Right lobe of liver (tissue), 6 donors: ENCODE results near the gene SPTB. TPM values are rescaled to one million over a fixed set of nuclear protein-coding genes. Genes with fewer than 3 reads are reported as not detected.

Experiments
- ATAC-seq, 4 donors: fragments of 200-7000 bp; cut with Tn5 transposase; one replicate each; pipeline ENCODE4 v1.9.1; 2020; ENCODE audit warnings: mild to moderate bottlenecking in 4 of 4, moderate library complexity in 4 of 4
- DNase-seq, 3 donors: peaks; one replicate each; pipeline ENCODE4 v3.0.0-alpha.2; 2020
- H3K27ac ChIP-seq, 3 donors: fragments of 200-600 bp; one replicate each; pipeline ENCODE4 v1.8.0; 2022
- H3K27me3 ChIP-seq, 2 donors: fragments of 200-600 bp; one replicate each; pipeline ENCODE4 v1.8.0; 2022
- H3K36me3 ChIP-seq, 4 donors: fragments of 200-600 bp; sonication (generic) in 1 of 4; one replicate each; pipeline versions ENCODE4 v1.5.1 to v1.8.0; 2017 to 2022; ENCODE audit warnings: control low read depth in 1 of 4
- H3K4me1 ChIP-seq, 4 donors: fragments of 200-600 bp; sonication (generic) in 1 of 4; one replicate each; pipeline versions ENCODE4 v1.5.1 to v1.8.0; 2017 to 2022; ENCODE audit warnings: control low read depth in 1 of 4
- H3K4me3 ChIP-seq, 3 donors: fragments of 200-600 bp; one replicate each; pipeline ENCODE4 v1.8.0; 2022
- H3K9me3 ChIP-seq, 4 donors: fragments of 200-600 bp; sonication (generic) in 1 of 4; one replicate each; pipeline versions ENCODE4 v1.5.1 to v1.8.0; 2017 to 2022; ENCODE audit warnings: control low read depth in 1 of 4
- CTCF ChIP-seq, 4 donors: fragments of 200-600 bp in 3 of 4; fragments of 450-650 bp in 1 of 4; IDR thresholded peaks; one replicate each; pipeline versions ENCODE4 v1.5.1 to v1.8.0; 2016 to 2022; ENCODE audit warnings: antibody characterized with exemption in 4 of 4, mild to moderate bottlenecking in 2 of 4
- POLR2A ChIP-seq: fragments of 450-650 bp; IDR thresholded peaks from one replicate; pipeline ENCODE4 v1.6.1; 2017; ENCODE audit warnings: antibody characterized with exemption, mild to moderate bottlenecking
- WGBS: methylation state at CpG from one replicate; pipeline ENCODE4 v1.1.6; 2018; ENCODE audit warnings: low coverage, low lambda C conversion rate; ENCODE audit not compliant: insufficient coverage; ENCODE audit errors: missing lambda C conversion rate; 5-methylcytosine and 5-hydroxymethylcytosine counted together
- intact Hi-C, 2 donors: fragments of 100-400 bp; cut with DNase I; formaldehyde crosslinking; loops; one replicate each; pipeline versions ENCODE4 v1.11.2 to v1.14.1; 2022
- total RNA-seq, 6 experiments: library from RNA; depleted of rRNA in 2 of 6; stranded (reverse); fragments of >200 nt in 2 of 6; fragmentation: NEBNext Ultra II Directional in 3 of 6; extraction: Animal tissue kit (Norgen Biotek cat#: 25700) in 3 of 6; gene quantifications; one replicate each; pipeline versions ENCODE4 v1.1.0 to v1.2.4, GENCODE V29; 2016 to 2023
- donor health status: DM: no; HTN: yes; CAD: no.
- donor health status: DM: no; HTN: no; CAD: no.
- donor health status: DM: no; HTN: no; CAD: no.
- donor health status: DM: no; HTN: yes; CAD: no.
- donor health status: DM: no; HTN: yes; CAD: no.

Gene SPTB
- total RNA-seq, 6 experiments from 2014 or later: 0.12 to 2.4 (median 0.72) TPM

DNA sequence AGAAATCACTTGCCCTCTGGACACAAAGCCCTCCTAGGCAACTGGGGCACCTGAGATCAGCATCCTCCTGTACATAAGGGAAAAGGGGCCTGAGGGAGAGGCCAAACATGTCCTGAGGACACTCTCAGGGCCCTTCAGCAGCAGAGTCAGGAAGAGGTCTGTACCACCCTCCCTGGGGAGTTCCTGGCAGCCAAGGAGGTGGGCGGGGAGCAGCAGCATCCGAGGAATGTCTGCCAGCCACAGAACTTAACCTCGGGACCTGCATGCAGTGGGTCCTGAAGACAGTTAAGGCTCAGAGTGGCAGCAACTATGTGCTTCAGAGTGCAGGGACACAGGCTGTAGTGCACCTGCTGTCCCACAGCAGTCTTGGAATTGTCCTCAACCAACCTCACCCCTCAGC is 62.1 kb downstream of the SPTB start:
- Histone ChIP-seq H3K4me1 (no peaks in the 10 kb centered on the region), H3K36me3 (no peaks in the 10 kb centered on the region), H3K27ac (no peak overlapping the region), H3K27me3 (no peaks in the 10 kb centered on the region), H3K4me3 (no peak overlapping the region), H3K9me3 (no peaks in the 10 kb centered on the region)
- 40% methylated on average over 1 of the region's 3 CpGs for WGBS
- TF ChIP-seq CTCF (IDR thresholded peaks at IDR 0.05): no peak
- no peak for TF ChIP-seq POLR2A
- DNase-seq (no peak), ATAC-seq (no peak)
- intact Hi-C loops: no loop called here

GRCh38 chr14:64816221-64816783 is 63.4 kb downstream of the SPTB start:
- no peak for TF ChIP-seq POLR2A
- TF ChIP-seq CTCF (IDR thresholded peaks at IDR 0.05): no peak
- Histone ChIP-seq H3K27me3 (no peaks in the 10 kb centered on the region), H3K27ac (no peak overlapping the region), H3K36me3 (no peaks in the 10 kb centered on the region), H3K4me1 (peaks cover 0 to 10% (median 4%) of the 10 kb centered on the region in 4 donors), H3K4me3 (no peak overlapping the region), H3K9me3 (no peaks in the 10 kb centered on the region)
- ATAC-seq (no peak), DNase-seq (no peak)
- intact Hi-C loops: no loop called here
- WGBS: 79% methylated on average over 6 of the region's 6 CpGs

DNA sequence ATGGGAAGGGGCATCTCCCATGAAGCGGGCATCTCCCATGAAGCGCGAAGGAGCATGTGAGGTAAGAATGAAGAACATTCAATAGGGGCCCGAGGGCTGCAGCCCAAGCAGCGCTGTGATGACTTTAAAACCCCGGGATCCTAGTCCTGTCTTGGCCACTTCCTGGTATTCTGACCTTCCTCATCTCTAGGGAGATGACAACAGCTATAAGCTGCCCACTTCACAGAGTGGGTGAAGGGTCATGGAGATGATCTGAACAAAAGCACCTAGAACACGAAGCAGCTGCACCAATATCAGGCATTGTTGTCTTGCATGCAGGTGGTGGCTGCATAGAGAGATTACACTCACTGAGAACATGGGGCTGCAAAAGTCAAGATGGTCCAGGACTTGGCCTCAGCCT is 64.5 kb downstream of the SPTB start:
- intact Hi-C loops: no loop called here
- ATAC-seq: no peak
- H3K27me3 ChIP-seq: no peaks in the 10 kb centered on the region
- no peak overlapping the region for H3K27ac ChIP-seq
- TF ChIP-seq CTCF (IDR thresholded peaks at IDR 0.05) (no peak), POLR2A (no peak)
- H3K9me3 ChIP-seq: no peaks in the 10 kb centered on the region
- 87% methylated on average over 4 of the region's 7 CpGs for WGBS
- peaks cover 0 to 10% (median 4%) of the 10 kb centered on the region in 4 donors for H3K4me1 ChIP-seq
- no peak for DNase-seq
- H3K36me3 ChIP-seq: no peaks in the 10 kb centered on the region
- H3K4me3 ChIP-seq: no peak overlapping the region

DNA sequence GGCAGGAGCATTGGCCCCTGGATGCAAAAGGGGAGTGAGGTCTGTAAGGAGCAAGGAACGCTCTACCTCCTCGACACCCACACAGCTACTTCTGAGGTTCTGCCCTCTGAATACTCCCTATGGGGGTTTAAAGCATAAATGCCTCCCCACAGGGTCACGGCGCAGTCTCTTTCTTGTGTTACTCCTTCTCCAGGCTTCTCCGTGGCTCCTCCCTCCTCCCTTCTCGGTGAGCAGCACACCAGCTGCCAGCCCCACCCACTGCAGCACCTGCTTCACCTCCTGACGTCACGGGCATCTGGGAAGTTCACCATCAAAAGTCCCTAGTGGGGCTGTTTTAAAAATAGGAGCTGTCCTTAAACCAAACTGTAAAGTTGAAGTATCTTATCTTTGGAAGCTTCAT is 67.3 kb downstream of the SPTB start:
- ATAC-seq (peak in 3 of 4 donors; percentile 23 to 51 (median 42)), DNase-seq (no peak)
- H3K27me3 ChIP-seq: no peaks in the 10 kb centered on the region
- H3K4me3 ChIP-seq: no peak overlapping the region
- peaks cover 0 to 10% (median 4%) of the 10 kb centered on the region in 4 donors for H3K4me1 ChIP-seq
- no peak for TF ChIP-seq CTCF (IDR thresholded peaks at IDR 0.05)
- TF ChIP-seq POLR2A: no peak
- H3K27ac ChIP-seq: no peak overlapping the region
- H3K9me3 ChIP-seq: no peaks in the 10 kb centered on the region
- no peaks in the 10 kb centered on the region for H3K36me3 ChIP-seq
- intact Hi-C loops: no loop called here
- 43% methylated on average over 8 of the region's 8 CpGs for WGBS
